GM21786 (cell line): ENCODE measurements around the gene CCDC88C.

Experiments used
- ATAC-seq: cut with Tn5 transposase; IDR thresholded peaks from one replicate; pipeline ENCODE4 v1.9.1; 2021; ENCODE audit not compliant: unreplicated experiment

CCDC88C gene

DNA sequence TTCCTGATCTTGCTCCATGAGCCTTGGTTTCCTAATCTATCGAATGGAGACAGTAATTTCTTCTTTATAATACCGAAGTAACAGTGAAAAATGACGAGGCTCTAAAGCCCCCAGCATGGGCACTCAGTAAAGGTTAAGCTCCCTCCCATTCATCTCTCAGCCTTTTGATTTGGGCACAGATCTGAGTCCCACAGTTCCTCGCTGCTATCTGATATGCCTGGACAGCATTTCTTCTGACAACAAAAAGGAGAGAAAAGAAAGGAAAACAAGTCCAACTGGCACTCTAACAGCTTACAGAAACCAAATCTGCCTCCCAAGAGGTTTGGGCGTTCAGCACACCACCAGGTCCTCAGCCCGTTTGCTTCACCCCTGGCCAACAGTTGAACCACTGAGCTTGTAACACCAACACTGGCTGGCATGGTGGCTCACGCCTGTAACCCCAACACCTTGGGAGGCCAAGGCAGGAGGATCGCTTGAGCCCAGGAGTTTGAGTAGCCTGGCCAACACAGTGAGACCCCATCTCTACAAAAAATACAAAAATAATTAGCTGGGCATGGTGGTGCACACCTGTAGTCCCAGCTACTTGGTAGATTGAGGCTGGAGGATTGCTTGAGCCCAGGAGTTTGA, 19.5 kb downstream of the CCDC88C start:
- ATAC-seq = no peak

DNA sequence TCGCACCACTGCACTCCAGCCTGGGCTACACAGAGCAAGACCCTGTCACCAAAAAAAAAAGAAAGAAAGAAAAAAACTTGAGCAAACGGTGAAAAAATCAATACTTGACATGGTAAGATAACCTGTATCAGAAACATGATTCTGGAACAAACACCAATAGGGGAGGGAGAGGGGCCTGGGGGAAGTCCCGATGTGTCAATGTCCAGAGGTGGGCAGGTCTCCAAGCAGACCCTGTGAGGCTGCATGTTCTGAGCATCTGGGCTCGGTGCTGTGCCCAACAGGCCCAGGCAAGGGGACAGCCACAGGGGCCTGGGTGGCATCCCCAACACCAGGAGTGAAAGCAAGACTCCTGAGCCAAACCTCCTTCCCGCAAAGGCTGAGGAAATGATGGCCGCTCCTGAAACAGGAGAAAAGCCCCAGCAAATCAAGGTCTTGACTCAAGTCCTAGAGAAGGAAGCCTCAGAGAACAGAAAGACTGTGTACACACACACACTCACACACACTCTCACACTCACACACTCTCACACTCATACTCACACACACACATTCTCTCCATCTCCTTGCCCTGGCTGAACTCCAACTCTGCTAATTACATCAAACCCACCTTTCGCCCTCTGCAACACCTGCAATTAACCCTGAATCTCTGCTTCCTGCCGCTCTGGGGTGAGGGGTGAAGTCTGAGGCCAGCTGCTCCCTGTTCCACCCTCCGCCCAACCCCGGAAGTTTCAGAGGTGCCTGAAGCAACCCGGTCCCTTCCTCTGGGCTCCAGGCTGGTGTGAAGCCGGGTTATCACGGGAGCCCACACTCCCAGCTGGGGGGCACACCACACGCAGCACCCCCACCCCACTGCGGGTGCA, 20.4 kb downstream of the CCDC88C start:
- ATAC-seq = peak; percentile 61

GRCh38 chr14:91396013-91396660, 21.5 kb downstream of the CCDC88C start:
- ATAC-seq = no peak

DNA sequence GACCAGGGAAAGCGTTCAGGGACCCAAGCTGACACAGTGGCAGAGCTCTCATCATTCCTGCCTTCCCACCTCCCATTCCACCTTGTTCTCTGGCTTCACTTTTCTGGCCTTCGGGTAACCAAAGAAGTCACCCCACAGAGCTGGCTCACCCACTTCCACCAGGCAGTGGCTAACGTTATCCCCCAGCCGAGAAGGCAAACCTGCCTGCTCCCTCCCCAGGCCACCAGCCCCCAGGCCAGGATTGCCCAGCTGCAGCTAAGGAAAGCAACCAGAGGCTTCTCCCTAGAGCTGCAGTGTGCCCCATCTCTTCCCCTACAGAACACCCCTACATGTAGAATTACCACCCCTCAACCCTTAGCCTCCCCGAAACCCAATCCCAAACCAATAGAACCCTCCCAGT, 22.2 kb downstream of the CCDC88C start:
- no peak for ATAC-seq

DNA sequence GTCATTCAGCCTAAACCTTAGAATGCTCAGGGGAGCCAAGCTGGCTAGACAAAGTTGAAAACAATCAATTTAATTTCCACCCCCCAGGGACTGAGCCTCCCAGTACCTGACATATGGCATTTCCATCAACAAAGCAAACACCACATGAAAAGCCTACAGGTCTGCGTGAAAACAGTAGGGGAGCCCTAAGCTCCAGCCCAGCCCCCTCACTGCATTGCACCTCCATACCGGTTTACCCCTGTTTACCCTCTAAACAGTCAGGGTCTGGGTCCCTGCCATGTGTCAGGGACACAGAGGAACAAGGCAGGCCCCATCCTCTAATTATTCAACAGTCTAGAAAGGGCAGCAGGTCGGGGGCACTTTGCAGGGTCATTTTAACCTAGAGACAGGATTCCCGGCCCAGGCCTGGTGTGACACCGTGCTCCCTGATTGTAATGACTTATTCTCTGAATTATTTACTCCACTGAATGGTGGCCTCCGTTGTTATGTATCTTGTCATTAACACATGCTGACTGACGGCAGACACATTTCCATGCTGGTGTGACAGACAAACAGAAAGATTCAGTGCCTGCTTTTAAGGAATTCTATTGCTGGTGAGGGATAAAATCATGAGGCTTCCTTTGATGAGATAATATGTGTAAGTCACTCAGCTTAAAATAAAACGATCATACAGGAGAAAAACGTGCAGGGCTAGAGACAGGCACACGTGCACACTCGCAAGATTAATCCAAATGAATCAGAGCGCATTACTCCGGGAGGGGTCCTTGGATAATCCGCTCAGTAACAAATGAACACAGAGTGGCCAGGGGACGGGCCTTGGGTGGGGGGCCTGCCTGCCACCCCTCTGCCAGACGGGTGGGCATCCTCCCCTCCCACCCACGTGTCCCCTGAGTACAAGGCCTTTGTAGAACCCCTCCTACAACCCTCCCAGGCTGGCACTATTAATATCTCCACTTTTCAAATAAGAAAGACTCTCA, 23.2 kb downstream of the CCDC88C start:
- ATAC-seq = no peak

- ATAC-seq = no peak
These were observed 24.9 kb downstream of the CCDC88C start for GRCh38 chr14:91392623-91393303.

- ATAC-seq = no peak
These were observed 27.3 kb downstream of the CCDC88C start for GRCh38 chr14:91390165-91390778.

GRCh38 chr14:91389150-91389549, 28.5 kb downstream of the CCDC88C start:
- no peak for ATAC-seq

- ATAC-seq = peak; percentile 85
These were observed 29.1 kb downstream of the CCDC88C start for GRCh38 chr14:91388551-91388975.

GRCh38 chr14:91387951-91388381, 29.7 kb downstream of the CCDC88C start:
- ATAC-seq = no peak

DNA sequence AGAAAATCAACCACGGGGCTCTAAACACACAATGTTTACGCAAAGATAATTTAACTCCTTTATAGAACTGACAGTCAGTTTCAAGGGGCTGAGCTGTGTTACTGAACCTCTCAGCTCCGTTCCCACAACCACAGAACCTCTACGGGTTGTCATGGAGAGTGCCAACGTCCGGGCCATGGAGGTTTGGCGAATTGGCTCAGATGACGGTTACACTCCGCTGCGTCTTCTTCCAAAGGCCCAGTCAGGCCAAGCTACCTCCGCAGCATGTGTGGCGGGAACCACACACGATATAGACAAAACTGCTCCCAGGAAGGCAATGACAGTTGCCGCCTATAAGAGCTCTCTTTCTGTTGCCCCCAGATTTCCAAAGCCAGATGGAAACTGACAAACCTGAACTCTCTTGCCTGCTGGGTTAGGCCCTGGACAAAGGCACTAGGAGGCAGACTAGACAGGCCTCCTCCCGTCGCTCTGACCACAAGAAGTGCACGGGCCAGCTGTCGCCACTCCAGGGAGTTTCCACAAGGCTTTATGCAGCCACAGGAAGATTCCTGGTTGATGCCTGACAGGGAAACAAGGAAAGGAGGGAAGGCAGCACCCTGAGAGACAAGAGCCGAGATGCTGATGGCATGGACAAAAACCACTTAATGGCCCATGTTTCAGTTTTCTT, 30.3 kb downstream of the CCDC88C start:
- no peak for ATAC-seq

- no peak for ATAC-seq
These were observed 31.9 kb downstream of the CCDC88C start for GRCh38 chr14:91385697-91386096.

- no peak for ATAC-seq
These were observed 32.4 kb downstream of the CCDC88C start for GRCh38 chr14:91385224-91385623.

- no peak for ATAC-seq
These were observed 34.2 kb downstream of the CCDC88C start for GRCh38 chr14:91383439-91383838.

GRCh38 chr14:91381801-91382670, 35.6 kb downstream of the CCDC88C start:
- ATAC-seq = no peak

- no peak for ATAC-seq
These were observed 36.8 kb downstream of the CCDC88C start for GRCh38 chr14:91380610-91381371.

- no peak for ATAC-seq
These were observed 37.5 kb downstream of the CCDC88C start for GRCh38 chr14:91380123-91380522.

GRCh38 chr14:91379579-91379932, 38.1 kb downstream of the CCDC88C start:
- ATAC-seq = no peak
